Prostate gland (tissue), 2 donors: ENCODE measurements around the gene SEMA3A. TPM values are rescaled to one million over a fixed set of nuclear protein-coding genes. Genes with fewer than 3 reads are reported as not detected.
A peak's percentile ranks its signal among the peaks of the same experiment; 100 is the strongest.

Experiments used
- DNase-seq: peaks from one replicate; pipeline ENCODE4 v3.0.0-alpha.2; 2019; ENCODE audit warnings: low spot score
- H3K27ac ChIP-seq, 2 donors: fragments of 200-600 bp; sonication (generic); 2 replicates each; pipeline ENCODE4 v1.5.1; 2017 to 2019
- H3K27me3 ChIP-seq: fragments of 200-600 bp; sonication (generic); replicated peaks from 2 replicates; pipeline ENCODE4 v1.5.1; 2019; ENCODE audit not compliant: insufficient read depth
- H3K36me3 ChIP-seq, 2 donors: fragments of 200-600 bp; sonication (generic); 1 replicate in 1 of 2; 2 replicates in 1 of 2; pipeline versions ENCODE4 v1.5.1 to v1.8.1; 2017 to 2019
- H3K4me1 ChIP-seq: fragments of 200-600 bp; sonication (generic); replicated peaks from 2 replicates; pipeline ENCODE4 v1.5.1; 2019
- H3K4me3 ChIP-seq, 2 donors: fragments of 200-600 bp; sonication (generic); 2 replicates each; pipeline ENCODE4 v1.5.1; 2017 to 2019
- H3K9me3 ChIP-seq: fragments of 200-600 bp; sonication (generic); 2 replicates; pipeline ENCODE4 v1.5.1; 2017
- CTCF ChIP-seq, 4 experiments: fragments of 200-600 bp in 2 of 4; fragments of 450-650 bp in 2 of 4; sonication (generic) in 2 of 4; IDR thresholded peaks; 1 replicate in 3 of 4; 2 replicates in 1 of 4; pipeline ENCODE4 v1.5.1; 2016 to 2019; ENCODE audit warnings: antibody characterized with exemption in 4 of 4, mild to moderate bottlenecking in 2 of 4, moderate library complexity in 2 of 4
- POLR2A ChIP-seq: fragments of 450-650 bp; IDR thresholded peaks from one replicate; pipeline ENCODE4 v1.6.1; 2016; ENCODE audit warnings: antibody characterized with exemption, mild to moderate bottlenecking
- POLR2AphosphoS5 ChIP-seq: sonication (generic); formaldehyde crosslinking; IDR thresholded peaks from one replicate; pipeline ENCODE4 v1.6.1; 2017; ENCODE audit warnings: antibody characterized with exemption
- WGBS: methylation state at CpG from one replicate; pipeline ENCODE4 v1.1.5; 2018; 5-methylcytosine and 5-hydroxymethylcytosine counted together
- intact Hi-C: fragments of 100-400 bp; cut with DNase I; formaldehyde crosslinking; loops from one replicate; pipeline ENCODE4 v1.14.2; 2022
- total RNA-seq, 2 donors: library from RNA; depleted of rRNA; stranded (reverse); fragments of >200 nt; gene quantifications; one replicate each; pipeline ENCODE4 v1.1.0, GENCODE V29; 2016

SEMA3A gene
- total RNA-seq, 2 donors from 2014 or later = 1.6 to 1.9 TPM

DNA sequence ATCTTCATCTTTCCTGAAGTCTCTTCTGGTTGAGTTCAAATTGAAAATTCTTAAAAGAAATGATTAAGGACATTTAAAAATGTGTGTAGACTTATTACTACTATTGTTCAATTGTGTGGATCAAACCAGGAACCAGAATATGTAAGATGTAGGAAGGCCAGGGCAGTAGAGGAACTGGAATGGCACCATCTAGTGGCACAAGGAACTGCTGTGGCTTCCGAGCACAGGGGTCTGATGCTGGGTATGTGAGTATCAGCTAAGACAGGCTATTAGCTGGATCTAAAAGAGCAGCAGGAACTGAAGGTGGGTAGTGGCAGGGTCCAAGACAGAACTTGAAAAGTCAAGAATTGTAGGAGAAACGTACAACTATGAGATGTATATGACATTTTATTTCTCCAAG is 247.3 kb downstream of the SEMA3A start:
- no peak for DNase-seq
- Histone ChIP-seq H3K36me3 (no peaks in the 10 kb centered on the region), H3K4me3 (no peak overlapping the region), H3K27me3 (no peaks in the 10 kb centered on the region), H3K4me1 (no peaks in the 10 kb centered on the region), H3K9me3 (no peaks in the 10 kb centered on the region), H3K27ac (no peak overlapping the region)
- WGBS = 88% methylated on average over 2 of the region's 2 CpGs
- TF ChIP-seq POLR2A (no peak), POLR2AphosphoS5 (no peak), CTCF (IDR thresholded peaks at IDR 0.05) (no peak)
- intact Hi-C loops = no loop called here

DNA sequence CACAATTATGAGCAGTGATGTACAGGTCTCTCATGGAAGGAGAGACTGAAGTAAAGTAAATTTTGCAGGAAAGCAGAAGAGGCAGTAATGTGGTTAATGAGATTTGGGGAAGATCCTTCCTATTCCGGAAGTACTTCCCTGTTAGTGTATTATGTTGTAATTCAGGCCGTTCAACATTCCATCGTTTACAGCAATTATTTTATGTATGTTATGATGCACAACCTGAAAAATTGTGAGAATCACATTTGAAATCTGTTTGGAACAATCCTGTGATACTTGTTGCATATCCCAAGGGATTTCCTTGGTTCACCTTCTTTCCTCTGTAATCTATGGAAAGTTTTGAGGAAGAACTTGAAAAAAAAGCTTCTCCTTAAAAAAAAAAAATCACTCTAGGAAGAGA is 247.8 kb downstream of the SEMA3A start:
- Histone ChIP-seq H3K27ac (no peak overlapping the region), H3K27me3 (no peaks in the 10 kb centered on the region), H3K36me3 (no peaks in the 10 kb centered on the region), H3K4me1 (no peaks in the 10 kb centered on the region), H3K9me3 (no peaks in the 10 kb centered on the region), H3K4me3 (no peak overlapping the region)
- intact Hi-C loops = no loop called here
- DNase-seq = no peak
- WGBS = 87% methylated on average over 3 of the region's 3 CpGs
- TF ChIP-seq CTCF (IDR thresholded peaks at IDR 0.05) = no peak
- TF ChIP-seq POLR2AphosphoS5 = no peak
- no peak for TF ChIP-seq POLR2A

DNA sequence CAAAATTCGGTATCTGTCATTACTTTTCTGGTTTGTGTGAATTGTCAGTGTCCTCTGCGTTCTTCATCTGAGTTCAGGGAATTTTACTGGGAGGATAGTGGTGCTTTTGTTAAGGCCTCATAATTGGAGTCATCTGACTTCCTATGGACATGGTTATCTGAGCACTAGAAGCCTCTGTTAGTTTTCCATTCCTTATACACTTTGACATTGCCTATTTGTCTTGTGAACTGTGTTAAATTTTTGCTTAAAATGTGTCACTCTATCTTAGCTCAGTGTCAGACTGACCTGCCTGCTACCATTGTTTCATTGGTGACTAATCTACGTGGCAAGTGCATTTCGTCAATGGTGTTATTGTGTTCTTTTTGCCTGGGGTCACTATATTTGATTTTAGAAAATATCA is 253.3 kb downstream of the SEMA3A start:
- Histone ChIP-seq H3K4me1 (no peaks in the 10 kb centered on the region), H3K4me3 (no peak overlapping the region), H3K36me3 (no peaks in the 10 kb centered on the region), H3K27me3 (no peaks in the 10 kb centered on the region), H3K9me3 (no peaks in the 10 kb centered on the region), H3K27ac (no peak overlapping the region)
- intact Hi-C loops = no loop called here
- TF ChIP-seq POLR2A (no peak), CTCF (IDR thresholded peaks at IDR 0.05) (no peak), POLR2AphosphoS5 (no peak)
- 93% methylated on average over 4 of the region's 4 CpGs for WGBS
- no peak for DNase-seq

DNA sequence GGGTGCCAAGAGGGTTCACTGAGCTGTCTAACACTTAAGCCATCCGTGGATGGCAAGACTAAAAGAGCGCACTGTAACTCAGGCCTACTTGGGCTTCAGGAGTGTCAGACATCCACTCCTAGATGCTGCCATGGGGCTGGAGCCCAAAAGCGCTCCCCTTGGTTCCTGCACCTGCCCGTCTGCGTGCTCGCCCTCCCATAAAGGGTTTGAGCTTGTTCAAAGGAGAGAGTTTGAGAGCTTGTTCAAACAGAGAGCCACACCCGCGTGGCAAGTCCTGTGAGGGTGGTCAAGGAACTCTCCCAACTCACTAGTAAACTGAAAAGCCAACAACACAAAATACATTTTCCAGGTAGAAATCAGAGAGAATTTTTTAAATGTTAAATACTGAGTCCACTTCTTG is 256.7 kb downstream of the SEMA3A start:
- H3K36me3 ChIP-seq = no peaks in the 10 kb centered on the region
- H3K27me3 ChIP-seq = no peaks in the 10 kb centered on the region
- WGBS = 87% methylated on average over 8 of the region's 8 CpGs
- no peaks in the 10 kb centered on the region for H3K4me1 ChIP-seq
- no peak for TF ChIP-seq CTCF (IDR thresholded peaks at IDR 0.05)
- TF ChIP-seq POLR2A = no peak
- TF ChIP-seq POLR2AphosphoS5 = no peak
- no peak for DNase-seq
- H3K4me3 ChIP-seq = no peak overlapping the region
- H3K27ac ChIP-seq = no peak overlapping the region
- no peaks in the 10 kb centered on the region for H3K9me3 ChIP-seq
- intact Hi-C loops = loop anchor here (5.0 kb wide), 1 partner anchor 1084 kb away; no protein-coding TSS in a partner anchor

GRCh38 chr7:83936056-83936708 is 258.4 kb downstream of the SEMA3A start:
- Histone ChIP-seq H3K27ac (no peak overlapping the region), H3K9me3 (no peaks in the 10 kb centered on the region), H3K36me3 (no peaks in the 10 kb centered on the region), H3K4me3 (no peak overlapping the region), H3K27me3 (no peaks in the 10 kb centered on the region), H3K4me1 (no peaks in the 10 kb centered on the region)
- TF ChIP-seq POLR2AphosphoS5 = no peak
- no peak for TF ChIP-seq POLR2A
- TF ChIP-seq CTCF (IDR thresholded peaks at IDR 0.05) = peak; percentile 53 to 70 (median 64)
- intact Hi-C loops = loop anchor here (5.0 kb wide), 1 partner anchor 1086 kb away; no protein-coding TSS in a partner anchor
- 52% methylated on average over 5 of the region's 5 CpGs for WGBS
- peak; percentile 31 for DNase-seq
